GM19043 (cell line): ENCODE measurements around the gene LETM1.
A peak's percentile ranks its signal among the peaks of the same experiment; 100 is the strongest.

Experiments
- ATAC-seq: cut with Tn5 transposase; IDR thresholded peaks from one replicate; pipeline ENCODE4 v1.9.1; 2021; ENCODE audit warnings: low read depth; ENCODE audit not compliant: unreplicated experiment

The LETM1 gene

GRCh38 chr4:1873291-1873690, 17.3 kb upstream of the LETM1 start:
- no peak for ATAC-seq

DNA sequence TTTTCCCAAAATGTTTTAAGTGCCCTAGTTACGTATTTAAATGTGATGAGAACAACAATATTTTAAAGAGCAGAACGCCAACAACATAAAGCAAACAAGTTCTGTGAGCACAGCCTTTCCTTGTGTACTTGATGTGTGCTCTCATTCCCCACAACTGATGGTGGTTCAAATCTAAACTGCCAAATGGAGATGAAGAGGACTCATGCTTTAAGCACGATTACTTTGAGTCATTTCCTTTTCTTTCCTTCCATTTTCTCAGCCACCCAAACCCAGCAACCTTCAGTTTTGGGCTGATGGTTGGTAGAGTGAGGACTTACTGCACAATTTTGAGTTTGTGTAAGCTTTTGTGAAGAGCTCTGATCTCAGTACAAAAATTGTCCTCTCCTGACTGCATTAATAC, 16.9 kb upstream of the LETM1 start:
- no peak for ATAC-seq

DNA sequence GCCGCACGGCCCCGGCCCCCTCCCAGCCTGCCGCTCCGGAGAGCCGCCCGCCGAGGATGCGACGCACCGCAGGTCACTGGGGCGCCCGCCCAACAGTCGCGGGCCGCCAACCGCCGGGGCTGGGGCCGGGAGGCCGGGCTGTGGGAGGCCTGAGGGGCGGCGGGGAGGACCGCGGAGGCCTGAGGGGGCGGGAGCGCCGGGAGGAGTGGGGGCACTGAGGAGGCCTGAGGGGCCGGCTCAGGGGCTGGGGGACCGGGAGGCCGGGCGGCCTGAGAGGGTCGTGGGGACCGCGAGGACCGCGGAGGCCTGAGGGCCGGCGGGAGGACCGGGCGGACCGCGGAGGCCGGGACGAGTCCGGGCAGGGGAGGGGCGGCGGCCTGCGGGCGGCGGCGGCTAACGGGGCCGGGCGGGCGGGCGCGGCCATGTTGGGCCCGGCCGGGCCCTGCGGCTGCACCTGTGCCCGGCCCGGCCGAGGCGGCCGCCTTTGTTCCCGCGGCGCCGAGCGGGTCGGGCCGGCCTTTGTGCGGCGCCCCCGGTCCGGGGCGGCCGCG, 15.6 kb upstream of the LETM1 start:
- peak; percentile 2 for ATAC-seq

DNA sequence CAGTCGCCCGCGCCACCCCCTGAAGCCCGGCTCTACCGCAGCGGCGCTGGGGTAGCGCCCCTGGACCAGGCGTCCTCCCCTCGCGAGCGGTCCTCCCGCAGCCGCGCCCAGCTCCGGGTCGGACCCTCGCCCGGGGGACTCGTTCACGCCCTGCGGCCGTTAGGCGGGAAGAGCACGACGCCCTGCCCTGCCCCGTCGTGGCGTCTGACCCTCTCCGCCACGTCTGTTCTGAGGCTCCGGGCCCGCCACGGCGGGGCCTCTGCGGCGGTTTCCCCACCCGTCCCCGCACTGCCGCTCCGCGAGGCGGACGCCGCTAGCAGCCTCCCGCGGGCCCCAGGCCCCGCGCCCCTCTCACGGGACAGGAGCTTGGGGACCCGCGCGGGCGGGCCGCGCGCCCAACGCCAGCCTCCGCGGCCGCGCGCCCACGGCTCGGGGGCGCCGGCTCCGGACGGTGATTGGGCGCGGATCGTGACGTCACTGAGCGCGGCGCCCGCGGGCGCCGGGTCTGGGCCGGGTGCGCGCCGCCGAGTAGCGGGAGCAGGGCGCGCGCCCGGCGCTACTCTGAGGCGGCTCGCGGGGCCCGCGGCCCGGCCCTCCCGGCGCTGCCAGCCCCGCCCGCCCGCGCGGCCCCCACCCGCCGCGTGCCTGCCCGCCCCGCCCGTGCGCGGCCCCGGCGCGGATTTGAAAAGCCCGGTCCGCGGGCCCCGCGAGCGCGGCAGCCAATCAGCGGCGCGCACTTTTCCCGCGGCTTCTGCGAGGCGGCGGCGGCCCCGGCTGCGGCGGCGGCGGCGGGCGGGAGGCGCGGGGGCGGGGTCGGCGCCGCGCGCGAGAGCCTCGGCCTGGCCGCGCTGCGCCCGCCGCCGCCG, 14.9 kb upstream of the LETM1 start, which contains the start of gene NSD2:
TSS of gene NSD2 (plus strand) at position 816 of the 866 bp plus-strand sequence. CDS start 29,262 bp downstream, outside the sequence.
- ATAC-seq, result peak; percentile 48

GRCh38 chr4:1870328-1870577, 14.3 kb upstream of the LETM1 start:
- peak; percentile 48 for ATAC-seq

- ATAC-seq, result peak; percentile 4
Measured at GRCh38 chr4:1869530-1870327, 13.8 kb upstream of the LETM1 start.

- ATAC-seq, result no peak
Measured at GRCh38 chr4:1868912-1869311, 13.0 kb upstream of the LETM1 start.

DNA sequence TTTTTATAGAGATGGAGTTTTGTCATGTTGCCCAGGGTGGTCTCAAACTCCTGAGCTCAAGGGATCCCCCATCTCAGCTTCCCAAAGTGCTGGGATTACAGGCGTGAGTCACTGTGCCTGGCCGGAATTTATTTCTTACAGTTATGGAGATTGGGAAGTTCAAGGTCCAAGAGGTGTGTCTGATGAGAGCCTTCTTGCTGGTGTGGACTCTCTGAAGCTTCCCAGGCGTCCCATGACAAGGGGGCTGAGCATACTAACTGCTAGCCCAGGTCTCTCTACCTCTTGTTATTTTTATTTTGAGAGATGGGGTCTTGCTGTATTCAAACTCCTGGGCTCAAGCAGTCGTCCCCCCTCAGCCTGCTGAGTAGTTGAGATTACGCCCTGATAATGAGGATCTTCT, 12.3 kb upstream of the LETM1 start:
- ATAC-seq, result no peak

GRCh38 chr4:1866189-1866661, 10.3 kb upstream of the LETM1 start:
- no peak for ATAC-seq

DNA sequence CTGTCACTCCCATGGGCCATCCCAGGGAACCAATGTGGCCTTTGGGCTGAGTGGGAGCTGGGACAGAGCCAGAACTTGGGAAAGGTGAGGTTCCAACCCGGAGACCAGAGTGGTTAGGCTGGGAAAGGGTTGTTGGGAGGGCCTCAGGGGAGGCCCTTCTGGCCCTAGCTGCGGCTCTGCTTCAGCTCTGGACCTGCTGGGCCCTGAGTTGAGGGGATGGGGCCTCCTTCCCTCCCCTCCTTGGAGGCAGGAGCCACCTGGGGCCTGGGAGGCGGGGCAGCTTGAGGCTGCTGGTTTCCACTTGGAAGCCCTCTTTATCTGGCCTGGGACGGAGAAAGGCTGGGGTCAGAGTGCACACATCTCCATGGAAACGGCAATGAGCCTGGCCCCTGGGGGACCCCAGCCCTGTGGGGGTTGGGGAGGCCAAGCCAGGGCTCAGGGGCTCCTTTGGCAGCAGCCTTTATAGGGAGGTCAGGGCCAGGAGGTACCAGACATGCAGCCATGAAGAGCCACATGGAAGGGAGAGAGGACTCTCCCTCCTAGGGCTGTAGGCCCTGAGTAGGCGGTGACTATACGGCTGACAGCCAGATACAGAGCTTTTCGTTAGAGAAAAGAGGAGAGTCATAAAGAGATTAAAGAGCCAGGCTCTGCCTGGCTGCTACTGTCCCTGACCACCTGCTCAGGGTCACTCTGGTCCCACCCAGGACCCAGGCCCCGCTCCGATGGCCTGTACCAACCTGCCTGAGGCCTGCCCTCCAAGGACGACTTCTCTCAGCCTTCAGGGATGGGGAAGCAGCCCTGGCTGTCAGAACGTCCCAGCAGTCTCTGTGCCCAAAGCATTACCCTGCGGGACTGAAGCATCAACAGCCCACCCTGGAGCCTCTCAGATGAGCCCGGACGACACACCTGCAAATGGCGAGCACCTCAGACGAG, 8.4 kb upstream of the LETM1 start:
- no peak for ATAC-seq

DNA sequence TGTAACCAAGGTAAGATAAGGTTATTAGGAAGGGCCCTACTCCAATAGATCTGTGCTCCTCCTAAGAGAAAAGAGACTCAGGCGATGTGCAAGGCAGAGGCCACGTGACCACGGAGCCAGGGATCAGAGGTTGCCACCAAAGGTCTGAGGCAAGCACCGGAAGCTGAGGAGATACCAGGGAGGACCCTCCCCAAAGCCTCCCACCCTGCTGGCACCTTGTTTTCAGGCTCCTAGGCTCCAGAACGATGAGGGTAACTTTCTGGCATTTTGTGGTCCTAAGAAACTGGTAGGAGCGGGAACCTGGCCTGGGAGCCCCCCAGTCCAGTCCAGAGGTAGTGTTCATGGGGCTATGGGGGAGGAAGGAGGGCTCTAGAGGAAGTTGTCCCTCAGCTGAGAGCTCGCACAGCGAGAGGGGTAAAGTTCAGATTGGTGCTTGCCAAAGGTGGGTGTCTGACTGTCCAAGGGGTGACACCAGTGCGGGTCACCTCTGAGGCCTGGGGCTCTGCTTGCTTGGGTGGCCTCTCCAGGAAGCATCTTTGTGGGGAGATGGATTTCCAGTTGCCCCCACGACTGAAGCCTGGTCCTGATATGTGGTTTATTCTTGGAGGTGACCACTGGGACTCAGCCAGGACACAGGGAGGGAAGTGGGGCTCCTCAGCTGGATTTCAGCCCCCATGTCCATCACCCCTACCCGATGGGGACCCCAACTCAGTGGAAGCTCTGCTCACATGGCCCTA, 7.5 kb upstream of the LETM1 start:
- ATAC-seq, result no peak

- no peak for ATAC-seq
Measured at GRCh38 chr4:1862961-1863296, 7.0 kb upstream of the LETM1 start.

DNA sequence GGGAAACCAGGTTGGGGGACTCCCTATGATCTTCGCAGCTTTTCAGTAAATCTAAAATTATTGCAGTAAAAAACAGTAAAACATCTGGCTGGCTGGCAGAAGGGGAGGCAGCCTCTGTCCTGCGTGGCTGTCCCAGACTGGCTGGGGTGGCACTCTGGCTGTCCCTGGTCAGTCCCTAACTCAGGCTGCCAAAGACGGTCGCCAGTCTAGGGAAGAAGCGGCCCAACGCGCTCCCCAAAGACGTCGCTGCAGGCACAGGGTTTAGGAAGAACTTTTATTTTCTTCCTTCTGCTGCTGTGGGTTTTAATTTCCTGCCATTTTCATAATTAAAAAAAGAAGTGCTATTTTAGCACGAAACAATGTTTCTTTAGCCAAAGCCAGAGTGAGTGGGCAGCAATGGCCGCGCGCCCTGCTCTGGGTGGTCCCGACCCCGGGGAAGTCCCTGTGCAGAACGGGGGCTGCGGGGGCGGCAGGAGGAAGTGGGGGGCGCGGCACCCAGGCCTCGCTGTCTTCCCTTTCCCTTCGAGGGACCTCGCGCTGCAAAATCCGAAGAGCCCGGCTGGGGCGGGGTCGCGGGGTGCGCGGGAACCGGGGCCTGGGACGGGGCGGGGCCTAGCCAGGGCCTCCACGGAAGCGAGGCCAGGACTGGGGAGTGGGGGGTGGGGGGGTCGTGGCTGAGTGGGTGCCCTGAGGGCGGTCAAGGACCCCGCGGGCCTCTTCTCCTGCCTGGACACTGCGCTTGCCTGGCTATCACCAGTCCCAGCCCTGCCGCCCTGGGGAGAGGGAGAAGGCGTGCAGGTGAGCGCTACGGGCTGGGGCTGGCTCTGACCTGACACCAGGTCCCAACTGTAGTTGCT, 6.3 kb upstream of the LETM1 start:
- ATAC-seq, result no peak

DNA sequence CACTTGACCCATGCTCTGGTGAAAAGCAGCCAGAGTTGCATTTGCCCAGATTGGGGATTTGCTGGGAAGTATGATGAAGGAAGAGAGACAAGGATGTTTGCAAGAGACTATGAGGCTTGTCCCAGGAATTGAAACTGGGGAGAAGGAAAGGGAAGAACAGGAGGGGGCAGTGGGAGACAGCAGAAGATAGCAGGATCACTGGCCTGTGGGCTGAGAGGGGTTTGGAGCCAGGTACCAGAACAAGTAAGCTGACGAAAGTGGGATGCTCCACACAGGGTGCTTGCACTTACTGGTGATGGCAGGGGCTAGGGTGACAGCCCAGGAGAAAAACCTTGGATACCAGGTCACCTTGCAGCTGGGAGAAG, 3.4 kb upstream of the LETM1 start:
- ATAC-seq, result no peak

- no peak for ATAC-seq
Measured at GRCh38 chr4:1857931-1858330, 2.0 kb upstream of the LETM1 start.

DNA sequence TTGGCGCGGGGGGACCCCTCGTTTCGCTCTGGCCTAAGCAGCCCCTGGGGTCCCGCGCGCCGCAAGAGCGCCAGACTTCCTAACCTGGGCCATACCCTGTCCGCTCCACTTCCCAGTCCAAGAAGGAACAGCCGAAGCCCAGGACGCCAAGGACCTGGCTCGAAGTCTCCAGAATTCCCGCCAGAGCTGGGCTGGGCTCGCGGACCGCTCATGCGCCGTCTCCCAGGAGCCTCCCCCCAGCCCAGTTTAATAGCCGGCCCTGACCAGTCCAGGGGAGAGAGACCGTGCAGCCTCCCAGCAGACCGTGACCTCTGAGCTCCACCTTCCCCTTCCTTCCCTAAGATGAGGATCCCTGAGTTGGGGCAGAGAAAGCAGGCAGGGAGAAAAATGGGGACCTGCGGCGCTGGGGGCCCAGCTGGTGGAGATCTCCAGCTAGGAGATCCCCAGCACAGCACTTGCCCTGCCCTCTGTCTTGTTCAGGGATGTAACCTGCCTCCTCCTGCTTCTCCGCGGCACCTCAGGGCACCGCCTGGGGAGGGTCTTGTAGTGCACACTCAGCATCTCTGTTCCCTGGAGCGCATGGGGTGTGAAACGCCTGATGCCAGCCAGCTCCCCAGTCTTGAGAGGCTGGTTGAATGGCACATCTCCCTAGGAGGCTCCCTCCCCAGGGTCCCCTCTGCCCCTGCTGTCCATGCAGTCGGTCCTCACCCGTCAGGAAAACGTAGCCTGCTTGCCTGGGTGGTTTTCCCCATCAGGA, 1.2 kb upstream of the LETM1 start:
- no peak for ATAC-seq

DNA sequence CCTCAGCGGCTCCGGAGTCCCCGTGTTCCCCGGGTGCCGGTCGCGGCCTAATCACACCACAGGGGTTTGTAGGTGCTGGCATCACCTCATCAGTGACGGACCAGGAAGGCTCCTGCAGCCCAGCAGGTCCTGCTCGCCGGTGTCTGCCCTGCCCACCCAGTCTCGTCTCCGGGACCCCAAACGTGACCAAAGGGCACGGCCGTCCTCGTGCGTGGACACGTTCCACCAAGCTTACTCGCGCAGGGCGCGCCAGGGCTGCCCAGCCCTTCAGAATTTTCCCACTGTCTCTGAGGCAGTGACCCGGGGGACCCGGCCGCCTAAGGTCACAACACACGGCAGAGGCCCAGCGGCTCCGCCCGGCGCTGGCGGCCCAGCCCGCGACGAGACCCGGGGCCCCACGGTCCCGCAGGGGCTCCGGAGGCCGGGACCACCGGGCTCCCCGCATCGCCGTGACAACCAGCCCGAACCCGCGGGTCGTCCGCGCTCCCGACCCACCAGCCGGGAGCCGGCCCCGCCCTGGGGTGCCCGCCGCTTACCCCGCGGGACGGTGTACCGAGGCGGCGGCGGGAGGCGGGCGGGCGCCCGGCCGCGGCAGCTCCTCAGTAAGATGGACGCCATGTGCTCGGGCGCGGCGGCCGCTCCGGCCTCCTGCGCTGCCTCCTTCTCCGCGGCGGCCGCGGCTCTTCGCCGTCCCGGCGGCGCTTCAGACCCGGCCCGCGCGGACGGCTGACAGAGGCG, 454 bp downstream of the LETM1 start:
- ATAC-seq, result peak; percentile 28

DNA sequence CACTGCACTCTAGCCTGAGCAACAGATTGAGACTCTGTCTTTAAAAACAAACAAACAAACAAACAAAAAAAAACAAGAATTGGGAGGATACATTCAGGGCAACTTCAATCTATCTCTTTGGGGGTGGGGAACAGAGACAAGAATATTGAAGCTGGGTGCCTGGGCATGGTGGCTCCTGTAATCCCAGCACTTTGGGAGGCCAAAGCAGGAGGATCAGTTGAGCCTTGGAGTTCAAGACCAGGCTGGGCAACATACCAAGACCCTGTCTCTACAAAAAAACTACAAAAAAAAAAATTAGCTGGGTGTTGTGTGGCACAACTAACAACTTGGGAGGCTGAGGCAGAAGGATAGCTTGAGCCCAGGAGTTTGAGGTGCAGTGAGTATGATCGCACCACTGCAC, 1.2 kb downstream of the LETM1 start:
- ATAC-seq, result no peak
